WTC11 (cell line): ENCODE results near the gene MAP4. TPM values are rescaled to one million over a fixed set of nuclear protein-coding genes. Genes with fewer than 3 reads are reported as not detected.
A peak's percentile ranks its signal among the peaks of the same experiment; 100 is the strongest.

Source experiments
- ATAC-seq: fragments of 200-7000 bp; cut with Tn5 transposase; 2 replicates; pipeline ENCODE4 v1.10.0; 2021; ENCODE audit warnings: mild to moderate bottlenecking, moderate library complexity
- CTCF ChIA-PET: fragments of 300-600 bp; sonication (Branson Sonifier 250); formaldehyde crosslinking; loops from one replicate; lab custom pipeline; 2021; ENCODE audit warnings: antibody characterized with exemption; lab: Charles Lee
- POLR2A ChIA-PET: fragments of 350-600 bp; sonication (Branson Sonifier 250); formaldehyde crosslinking; loops from one replicate; lab custom pipeline; 2021; ENCODE audit warnings: antibody characterized with exemption; lab: Charles Lee
- DNase-seq: peaks from one replicate; pipeline ENCODE4 v3.0.0; 2021; ENCODE audit warnings: low spot score
- H3K27ac Mint-ChIP-seq: 2 replicates; pipeline ENCODE4 v1.8.0; 2021; ENCODE audit warnings: mixed read lengths
- H3K27me3 Mint-ChIP-seq: 2 replicates; pipeline ENCODE4 v1.8.0; 2021; ENCODE audit warnings: low read depth, mild to moderate bottlenecking, moderate library complexity, mixed read lengths
- H3K36me3 Mint-ChIP-seq: 2 replicates; pipeline ENCODE4 v1.8.0; 2021; ENCODE audit warnings: mixed read lengths
- H3K4me1 Mint-ChIP-seq: 2 replicates; pipeline ENCODE4 v1.8.0; 2022; ENCODE audit warnings: mixed read lengths
- H3K4me3 Mint-ChIP-seq: 2 replicates; pipeline ENCODE4 v1.8.0; 2021; ENCODE audit warnings: mild to moderate bottlenecking, moderate library complexity, mixed read lengths
- H3K9me3 Mint-ChIP-seq: 2 replicates; pipeline ENCODE4 v1.8.0; 2021; ENCODE audit warnings: mixed read lengths
- ATF6 ChIP-seq: sonication (generic); formaldehyde crosslinking; IDR thresholded peaks from 2 replicates; pipeline ENCODE4 v1.8.1; 2023; ENCODE audit warnings: mild to moderate bottlenecking, missing genetic modification reagents
- E2F5 ChIP-seq: sonication (generic); formaldehyde crosslinking; IDR thresholded peaks from 2 replicates; pipeline ENCODE4 v1.8.1; 2022; ENCODE audit warnings: mild to moderate bottlenecking, moderate library complexity, missing genetic modification reagents
- EMX1 ChIP-seq: fragments of 250-450 bp; sonication (Bioruptor Pico); IDR thresholded peaks from 2 replicates; pipeline ENCODE4 v1.8.0; 2021; ENCODE audit warnings: mild to moderate bottlenecking
- ETV6 ChIP-seq: sonication (generic); formaldehyde crosslinking; IDR thresholded peaks from 2 replicates; pipeline ENCODE4 v1.8.1; 2022; ENCODE audit warnings: mild to moderate bottlenecking, missing genetic modification reagents
- GABPB1 ChIP-seq: sonication (generic); formaldehyde crosslinking; IDR thresholded peaks from 2 replicates; pipeline ENCODE4 v1.8.1; 2023; ENCODE audit warnings: mild to moderate bottlenecking, missing genetic modification reagents
- GTF2I ChIP-seq: fragments of 250-450 bp; sonication (Bioruptor Pico); conservative IDR thresholded peaks from 2 replicates; pipeline ENCODE4 v1.4.0; 2021; ENCODE audit warnings: mild to moderate bottlenecking
- HMGXB4 ChIP-seq: sonication (generic); formaldehyde crosslinking; IDR thresholded peaks from 2 replicates; pipeline ENCODE4 v1.8.1; 2023; ENCODE audit warnings: mild to moderate bottlenecking, moderate library complexity, missing genetic modification reagents
- KAT7 ChIP-seq: sonication (generic); formaldehyde crosslinking; IDR thresholded peaks from 2 replicates; pipeline ENCODE4 v1.8.1; 2023; ENCODE audit warnings: missing genetic modification reagents, mild to moderate bottlenecking, borderline replicate concordance
- NR1H2 ChIP-seq: sonication (generic); formaldehyde crosslinking; IDR thresholded peaks from 2 replicates; pipeline ENCODE4 v1.9.0; 2021; ENCODE audit warnings: mild to moderate bottlenecking, moderate library complexity, missing genetic modification reagents
- SOX15 ChIP-seq: fragments of 250-450 bp; sonication (Bioruptor Pico); IDR thresholded peaks from 2 replicates; pipeline ENCODE4 v1.9.0; 2021; ENCODE audit warnings: mild to moderate bottlenecking
- TCF7 ChIP-seq: sonication (generic); formaldehyde crosslinking; IDR thresholded peaks from 2 replicates; pipeline ENCODE4 v1.8.0; 2022; ENCODE audit warnings: mild to moderate bottlenecking, low read depth, missing genetic modification reagents, moderate library complexity
- TEAD4 ChIP-seq: sonication (generic); formaldehyde crosslinking; IDR thresholded peaks from 2 replicates; pipeline ENCODE4 v1.8.0; 2022; ENCODE audit warnings: mild to moderate bottlenecking, missing genetic modification reagents
- ZMAT4 ChIP-seq: fragments of 250-450 bp; sonication (Bioruptor Pico); IDR thresholded peaks from 2 replicates; pipeline ENCODE4 v1.9.0; 2021; ENCODE audit warnings: mild to moderate bottlenecking
- ZNF396 ChIP-seq: fragments of 250-450 bp; sonication (Bioruptor Pico); IDR thresholded peaks from 2 replicates; pipeline ENCODE4 v1.8.0; 2021; ENCODE audit warnings: mild to moderate bottlenecking, moderate library complexity, borderline replicate concordance
- ZNF671 ChIP-seq: fragments of 250-450 bp; sonication (Bioruptor Pico); IDR thresholded peaks from 2 replicates; pipeline ENCODE4 v1.8.0; 2021; ENCODE audit warnings: mild to moderate bottlenecking
- ZSCAN18 ChIP-seq: fragments of 250-450 bp; sonication (Bioruptor Pico); IDR thresholded peaks from 2 replicates; pipeline ENCODE4 v2.1.2; 2022; ENCODE audit warnings: mild to moderate bottlenecking, moderate library complexity
- total RNA-seq: library from RNA; stranded (reverse); gene quantifications from 3 replicates; pipeline ENCODE4 v1.2.3, GENCODE V29; 2021

The MAP4 gene
- total RNA-seq, 1 experiment from 2014 or later = 199 TPM

- DNase-seq (no peak), ATAC-seq (no peak)
- Mint-ChIP-seq H3K4me1 (peaks cover 50% of the 10 kb centered on the region), H3K4me3 (no peak overlapping the region), H3K36me3 (peaks cover 18% of the 10 kb centered on the region), H3K27ac (no peak overlapping the region), H3K9me3 (peaks cover 10% of the 10 kb centered on the region), H3K27me3 (no peaks in the 10 kb centered on the region)
- POLR2A ChIA-PET = no interaction called here
- TF ChIP-seq ZMAT4 (no peak), TCF7 (CRISPR knock-in tag) (no peak), ZNF671 (CRISPR knock-in tag) (no peak), GABPB1 (CRISPR knock-in tag) (no peak)
- CTCF ChIA-PET = interaction anchor here (1.5 to 3.2 kb wide), 4 partner anchors 10 to 260 kb away, joined by 5 to 30 read pairs (median 9); no protein-coding TSS in a partner anchor
Measured at GRCh38 chr3:47891613-47892005, 124.6 kb downstream of the MAP4 start.

- ATAC-seq = peak; percentile 20; the same call in 1 of the 2 replicates
- ChIA-PET POLR2A (interaction anchor here (0.5 to 1.5 kb wide), 3 partner anchors 10 to 198 kb away, joined by 3 to 4 read pairs (median 4); no protein-coding TSS in a partner anchor), CTCF (interaction anchor here (0.7 to 3.2 kb wide), 11 partner anchors 9 to 270 kb away, joined by 3 to 30 read pairs (median 8); no protein-coding TSS in a partner anchor)
- H3K36me3 Mint-ChIP-seq = peaks cover 18% of the 10 kb centered on the region
- peaks cover 10% of the 10 kb centered on the region for H3K9me3 Mint-ChIP-seq
- H3K4me3 Mint-ChIP-seq = no peak overlapping the region
- H3K27me3 Mint-ChIP-seq = no peaks in the 10 kb centered on the region
- H3K27ac Mint-ChIP-seq = peak overlapping the region; percentile 76
- DNase-seq = no peak
- TF ChIP-seq HMGXB4 (CRISPR knock-in tag) (no peak), E2F5 (CRISPR knock-in tag) (no peak), TEAD4 (CRISPR knock-in tag) (no peak), EMX1 (no peak), ZSCAN18 (CRISPR knock-in tag) (no peak), GTF2I (CRISPR knock-in tag) (no peak), NR1H2 (CRISPR knock-in tag) (no peak), ZNF396 (CRISPR knock-in tag) (no peak), ETV6 (CRISPR knock-in tag) (no peak), ATF6 (CRISPR knock-in tag) (no peak), SOX15 (CRISPR knock-in tag) (no peak), KAT7 (no peak)
- TF ChIP-seq, all 79 proteins: peak for 0
- H3K4me1 Mint-ChIP-seq = peaks cover 50% of the 10 kb centered on the region
Measured at GRCh38 chr3:47890828-47891612, 125.2 kb downstream of the MAP4 start.
